Measurements from ENCODE around the gene INPP5F.

The INPP5F gene

GRCh38 chr10:119725828-119726675 is at the start of gene INPP5F:
INPP5F (plus strand) TSS chr10:119726050; CDS start chr10:119726263, 213 bp downstream.
- FAIRE-seq, result no peak

GRCh38 chr10:119677126-119677525 is 48.7 kb upstream of the INPP5F start:
- FAIRE-seq, result no peak

- FAIRE-seq, result no peak
Measured at GRCh38 chr10:119677904-119678755, 47.7 kb upstream of the INPP5F start.

GRCh38 chr10:119679480-119679829 is 46.4 kb upstream of the INPP5F start:
- no peak for FAIRE-seq

- no peak for FAIRE-seq
Measured at GRCh38 chr10:119680050-119680449, 45.8 kb upstream of the INPP5F start.

- no peak for FAIRE-seq
Measured at GRCh38 chr10:119680650-119681081, 45.2 kb upstream of the INPP5F start.

- FAIRE-seq, result no peak
Measured at GRCh38 chr10:119686465-119687191, 39.2 kb upstream of the INPP5F start.

- no peak for FAIRE-seq
Measured at GRCh38 chr10:119687192-119688032, 38.4 kb upstream of the INPP5F start.

GRCh38 chr10:119688033-119688508 is 37.8 kb upstream of the INPP5F start:
- FAIRE-seq, result no peak

GRCh38 chr10:119689016-119689580 is 36.8 kb upstream of the INPP5F start:
- FAIRE-seq, result no peak

GRCh38 chr10:119691726-119692125 is 34.1 kb upstream of the INPP5F start:
- no peak for FAIRE-seq

- no peak for FAIRE-seq
Measured at GRCh38 chr10:119693262-119693957, 32.4 kb upstream of the INPP5F start.

GRCh38 chr10:119694608-119695007 is 31.2 kb upstream of the INPP5F start:
- no peak for FAIRE-seq

- no peak for FAIRE-seq
Measured at GRCh38 chr10:119700321-119700954, 25.4 kb upstream of the INPP5F start.

GRCh38 chr10:119701861-119702260 is 24.0 kb upstream of the INPP5F start:
- FAIRE-seq, result no peak

- no peak for FAIRE-seq
Measured at GRCh38 chr10:119702583-119702982, 23.3 kb upstream of the INPP5F start.

- FAIRE-seq, result no peak
Measured at GRCh38 chr10:119703903-119704508, 21.8 kb upstream of the INPP5F start.

GRCh38 chr10:119705434-119705831 is 20.4 kb upstream of the INPP5F start:
- FAIRE-seq, result no peak

- no peak for FAIRE-seq
Measured at GRCh38 chr10:119706521-119707278, 19.1 kb upstream of the INPP5F start.
